Nephron (organoid): ENCODE results near the gene ZNF37A.
"Not testable (repeated sequence)": the region's sequence is repeated elsewhere in the genome, so short reads cannot be mapped to it uniquely, and the experiment has no call there.

Experiments used
- H3K27ac Mint-ChIP-seq, 3 experiments: 2 replicates each; pipeline ENCODE4 v1.8.0; 2020; ENCODE audit warnings: mixed read lengths in 3 of 3, mild to moderate bottlenecking in 2 of 3, moderate library complexity in 1 of 3
- H3K27me3 Mint-ChIP-seq: 2 replicates; pipeline ENCODE4 v1.8.0; 2021; ENCODE audit warnings: low read depth, mild to moderate bottlenecking, moderate library complexity, mixed read lengths
- H3K36me3 Mint-ChIP-seq: 2 replicates; pipeline ENCODE4 v1.8.0; 2020; ENCODE audit warnings: low read depth, mixed read lengths
- H3K4me1 Mint-ChIP-seq: 2 replicates; pipeline ENCODE4 v1.8.0; 2020; ENCODE audit warnings: mixed read lengths
- H3K4me3 Mint-ChIP-seq, 3 experiments: 2 replicates each; pipeline ENCODE4 v1.8.0; 2020; ENCODE audit warnings: mild to moderate bottlenecking in 3 of 3, mixed read lengths in 3 of 3, moderate library complexity in 2 of 3
- H3K9me3 Mint-ChIP-seq: 2 replicates; pipeline ENCODE4 v1.8.0; 2020; ENCODE audit warnings: mixed read lengths
- CTCF ChIP-seq, 3 experiments: fragments of 200-600 bp; sonication (generic); IDR thresholded peaks; one replicate each; pipeline ENCODE4 v1.5.0; 2021; ENCODE audit warnings: antibody characterized with exemption in 3 of 3; ENCODE audit not compliant: unreplicated experiment in 3 of 3

ZNF37A gene

GRCh38 chr10:38070501-38070900 lies 23.6 kb upstream of the ZNF37A start:
- TF ChIP-seq CTCF (IDR thresholded peaks at IDR 0.05; ENCODE audit: unreplicated experiment in 3 of 3) = no peak
- H3K27me3 Mint-ChIP-seq = no peaks in the 10 kb centered on the region
- H3K4me1 Mint-ChIP-seq = no peaks in the 10 kb centered on the region
- H3K36me3 Mint-ChIP-seq = peaks cover under 1% of the 10 kb centered on the region
- H3K9me3 Mint-ChIP-seq = peaks cover 18% of the 10 kb centered on the region
- H3K27ac Mint-ChIP-seq = no peak overlapping the region
- no peak overlapping the region for H3K4me3 Mint-ChIP-seq

DNA sequence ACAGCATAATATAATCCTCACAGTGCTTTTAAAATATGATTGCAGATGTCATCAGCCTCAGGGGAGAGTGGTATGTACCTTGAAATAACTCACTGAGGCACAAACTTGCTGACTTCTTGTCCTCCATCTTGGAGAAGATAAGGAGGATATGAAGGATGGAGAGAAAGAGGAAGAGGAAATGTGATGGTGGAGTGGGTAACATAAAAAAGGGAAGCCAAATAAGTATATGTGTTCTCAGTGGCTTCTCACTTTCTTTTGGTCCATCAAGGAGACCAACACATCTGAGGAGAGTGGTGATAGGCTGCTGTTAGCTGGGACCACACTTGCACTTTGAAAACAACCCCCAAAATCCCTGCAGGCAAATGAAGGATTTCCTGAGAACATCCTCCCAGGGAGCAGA lies 21.6 kb upstream of the ZNF37A start:
- no peaks in the 10 kb centered on the region for H3K27me3 Mint-ChIP-seq
- TF ChIP-seq CTCF (IDR thresholded peaks at IDR 0.05; ENCODE audit: unreplicated experiment in 3 of 3) = no peak

GRCh38 chr10:38076687-38077086 lies 17.4 kb upstream of the ZNF37A start:
- Mint-ChIP-seq H3K27me3 (no peaks in the 10 kb centered on the region), H3K27ac (no peak overlapping the region), H3K4me1 (no peaks in the 10 kb centered on the region), H3K9me3 (peaks cover 38% of the 10 kb centered on the region), H3K36me3 (no peaks in the 10 kb centered on the region), H3K4me3 (no peak overlapping the region)
- no peak for TF ChIP-seq CTCF (IDR thresholded peaks at IDR 0.05; ENCODE audit: unreplicated experiment in 3 of 3)

More for the DNA sequence above, 21.6 kb upstream of the ZNF37A start:
- no peak overlapping the region for H3K4me3 Mint-ChIP-seq
- no peak overlapping the region for H3K27ac Mint-ChIP-seq
- H3K4me1 Mint-ChIP-seq = no peaks in the 10 kb centered on the region
- H3K9me3 Mint-ChIP-seq = peaks cover 31% of the 10 kb centered on the region
- H3K36me3 Mint-ChIP-seq = no peaks in the 10 kb centered on the region

DNA sequence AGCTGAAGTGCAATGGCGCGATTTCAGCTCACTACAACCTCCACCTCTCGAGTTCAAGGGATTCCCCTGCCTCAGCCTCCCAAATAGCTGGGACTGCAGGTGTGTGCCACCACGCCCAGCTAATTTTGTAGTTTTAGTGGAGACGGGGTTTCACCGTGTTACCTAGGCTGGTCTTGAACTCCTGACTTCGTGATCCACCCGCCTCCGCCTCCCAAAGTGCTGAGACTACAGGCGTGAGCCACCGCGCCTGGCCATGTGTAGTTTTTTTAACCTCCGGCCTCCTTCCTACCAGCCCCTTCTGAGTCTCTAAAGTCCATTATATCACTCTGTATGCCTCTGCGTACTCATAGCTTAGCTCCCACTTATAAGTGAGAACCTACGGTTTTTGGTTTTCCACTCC lies 819 bp upstream of the ZNF37A start:
- Mint-ChIP-seq H3K27ac (peak overlapping the region in 1 of 3 experiments; percentile 86), H3K4me3 (peak overlapping the region; percentile 88 to 90 (median 89)), H3K36me3 (peaks cover 40% of the 10 kb centered on the region), H3K9me3 (peaks cover 24% of the 10 kb centered on the region)
- H3K4me1 Mint-ChIP-seq, H3K27me3 Mint-ChIP-seq: not testable (repeated sequence)

GRCh38 chr10:38093816-38094157 lies 350 bp upstream of the ZNF37A start:
- H3K27me3 Mint-ChIP-seq = no peaks in the 10 kb centered on the region

GRCh38 chr10:38094927-38095574 lies 914 bp downstream of the ZNF37A start:
- H3K4me1 Mint-ChIP-seq = peaks cover 5% of the 10 kb centered on the region
- H3K36me3 Mint-ChIP-seq = peaks cover 57% of the 10 kb centered on the region
- H3K27me3 Mint-ChIP-seq = no peaks in the 10 kb centered on the region
- peak overlapping the region; percentile 88 to 90 (median 89) for H3K4me3 Mint-ChIP-seq
- TF ChIP-seq CTCF (IDR thresholded peaks at IDR 0.05; ENCODE audit: unreplicated experiment in 3 of 3) = no peak
- H3K9me3 Mint-ChIP-seq = peaks cover 39% of the 10 kb centered on the region
- peak overlapping the region; percentile 42 to 89 (median 86) for H3K27ac Mint-ChIP-seq

More at GRCh38 chr10:38093816-38094157, 350 bp upstream of the ZNF37A start:
- Mint-ChIP-seq H3K4me1 (peaks cover 5% of the 10 kb centered on the region), H3K27ac (peak overlapping the region; percentile 42 to 89 (median 86)), H3K9me3 (peaks cover 27% of the 10 kb centered on the region), H3K36me3 (peaks cover 44% of the 10 kb centered on the region), H3K4me3 (peak overlapping the region; percentile 88 to 90 (median 89))
- no peak for TF ChIP-seq CTCF (IDR thresholded peaks at IDR 0.05; ENCODE audit: unreplicated experiment in 3 of 3)
